Measurements from ENCODE around the gene ZNF618. TPM values are rescaled to one million over a fixed set of nuclear protein-coding genes. Genes with fewer than 3 reads are reported as not detected.

Gene ZNF618
- total RNA-seq, 2 experiments from 2014 or later, result 0.22 to 0.27 TPM

GRCh38 chr9:113879911-113880310 is 3.8 kb downstream of the ZNF618 start:
- no peak for DNase-seq
- peaks cover 4% of the 10 kb centered on the region for H3K4me1 Mint-ChIP-seq (ENCODE audit: low read depth)
- peaks cover 5% of the 10 kb centered on the region for H3K27me3 Mint-ChIP-seq
- intact Hi-C loops (cut with micrococcal nuclease), result loop anchor here (5.0 kb wide), 1 partner anchor 73 kb away; no protein-coding TSS in a partner anchor
- H3K27ac Mint-ChIP-seq, result no peak overlapping the region
- CTCF ChIA-PET, result no interaction called here
- no peak for ATAC-seq
- no peak overlapping the region for H3K4me3 Mint-ChIP-seq
- POLR2A ChIA-PET, result no interaction called here
- no peaks in the 10 kb centered on the region for H3K9me3 Mint-ChIP-seq
- H3K36me3 Mint-ChIP-seq (ENCODE audit: low read depth), result no peaks in the 10 kb centered on the region
- TF ChIP-seq CTCF (IDR thresholded peaks at IDR 0.05), result no peak

- POLR2A ChIA-PET, result no interaction called here
- ATAC-seq (no peak), DNase-seq (no peak)
- CTCF ChIA-PET, result no interaction called here
- Mint-ChIP-seq H3K27ac (no peak overlapping the region), H3K27me3 (no peaks in the 10 kb centered on the region), H3K9me3 (no peaks in the 10 kb centered on the region), H3K4me1 (ENCODE audit: low read depth) (peaks cover 10% of the 10 kb centered on the region), H3K36me3 (ENCODE audit: low read depth) (no peaks in the 10 kb centered on the region), H3K4me3 (no peak overlapping the region)
- intact Hi-C loops (cut with micrococcal nuclease), result no loop called here
- TF ChIP-seq CTCF (IDR thresholded peaks at IDR 0.05), result no peak
Measured at GRCh38 chr9:113882181-113882580, 6.1 kb downstream of the ZNF618 start.

DNA sequence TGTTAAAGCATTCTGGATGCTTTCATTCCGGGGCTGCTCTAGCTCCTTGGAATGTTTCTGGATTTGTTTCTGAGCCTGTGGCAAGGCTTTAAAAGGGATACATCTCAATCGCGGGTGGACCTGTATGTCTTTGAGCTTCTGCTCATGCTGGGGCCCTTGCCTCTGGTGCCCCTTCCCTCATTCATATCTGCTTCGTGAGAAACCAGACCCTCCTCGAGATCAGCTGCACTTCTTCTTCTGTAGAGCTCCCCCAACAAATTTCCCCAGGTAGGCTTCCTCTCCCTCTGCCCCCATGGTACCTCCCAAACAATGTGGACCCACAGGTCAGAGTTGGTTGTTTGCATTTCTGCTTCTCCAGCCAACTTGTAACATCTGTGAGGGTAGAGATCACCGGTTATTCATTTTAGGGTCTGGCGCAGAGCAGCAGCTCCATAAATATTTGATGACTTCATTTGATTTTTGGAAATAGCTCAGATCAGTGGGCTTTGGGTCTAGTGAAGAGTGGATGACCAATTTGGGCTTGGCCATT is 6.6 kb downstream of the ZNF618 start:
- ATAC-seq, result no peak
- Mint-ChIP-seq H3K36me3 (ENCODE audit: low read depth) (no peaks in the 10 kb centered on the region), H3K4me3 (no peak overlapping the region), H3K9me3 (no peaks in the 10 kb centered on the region), H3K4me1 (ENCODE audit: low read depth) (peaks cover 10% of the 10 kb centered on the region), H3K27me3 (no peaks in the 10 kb centered on the region), H3K27ac (no peak overlapping the region)
- DNase-seq, result no peak
- intact Hi-C loops (cut with micrococcal nuclease), result no loop called here
- ChIA-PET POLR2A (no interaction called here), CTCF (no interaction called here)
- no peak for TF ChIP-seq CTCF (IDR thresholded peaks at IDR 0.05)

GRCh38 chr9:113885183-113886025 is 9.3 kb downstream of the ZNF618 start:
- intact Hi-C loops (cut with micrococcal nuclease), result no loop called here
- no peaks in the 10 kb centered on the region for H3K9me3 Mint-ChIP-seq
- no peak overlapping the region for H3K4me3 Mint-ChIP-seq
- no peak overlapping the region for H3K27ac Mint-ChIP-seq
- ATAC-seq, result no peak
- DNase-seq, result no peak
- ChIA-PET CTCF (no interaction called here), POLR2A (interaction anchor here (1.2 kb wide), 1 partner anchor 31 kb away, joined by 6 read pairs; no protein-coding TSS in a partner anchor)
- no peaks in the 10 kb centered on the region for H3K36me3 Mint-ChIP-seq (ENCODE audit: low read depth)
- TF ChIP-seq CTCF (IDR thresholded peaks at IDR 0.05), result no peak
- H3K27me3 Mint-ChIP-seq, result no peaks in the 10 kb centered on the region
- H3K4me1 Mint-ChIP-seq (ENCODE audit: low read depth), result peaks cover 10% of the 10 kb centered on the region

GRCh38 chr9:113886026-113886369 is 9.9 kb downstream of the ZNF618 start:
- no peak overlapping the region for H3K27ac Mint-ChIP-seq
- DNase-seq (no peak), ATAC-seq (no peak)
- ChIA-PET POLR2A (interaction anchor here (1.2 kb wide), 1 partner anchor 32 kb away, joined by 6 read pairs; no protein-coding TSS in a partner anchor), CTCF (no interaction called here)
- no peak for TF ChIP-seq CTCF (IDR thresholded peaks at IDR 0.05)
- H3K4me3 Mint-ChIP-seq, result peak overlapping the region; percentile 22
- H3K27me3 Mint-ChIP-seq, result no peaks in the 10 kb centered on the region
- H3K9me3 Mint-ChIP-seq, result peaks cover 2% of the 10 kb centered on the region
- H3K4me1 Mint-ChIP-seq (ENCODE audit: low read depth), result peaks cover 10% of the 10 kb centered on the region
- intact Hi-C loops (cut with micrococcal nuclease), result no loop called here
- no peaks in the 10 kb centered on the region for H3K36me3 Mint-ChIP-seq (ENCODE audit: low read depth)
